Tibial artery (tissue), 4 donors: ENCODE results near the gene ACTN4.
A peak's percentile ranks its signal among the peaks of the same experiment; 100 is the strongest.

Experiments used
- DNase-seq, 2 donors: peaks; one replicate each; pipeline ENCODE4 v3.0.0-alpha.2; 2019
- H3K27ac ChIP-seq, 2 donors: fragments of 200-600 bp; sonication (generic) in 1 of 2; 1 replicate in 1 of 2; 2 replicates in 1 of 2; pipeline ENCODE4 v1.5.1; 2018 to 2019; ENCODE audit warnings: mild to moderate bottlenecking in 1 of 2
- H3K27me3 ChIP-seq, 2 donors: fragments of 200-600 bp; sonication (generic) in 1 of 2; one replicate each; pipeline versions ENCODE4 v1.5.1 to v1.6.0; 2016 to 2019
- H3K36me3 ChIP-seq, 3 donors: fragments of 200-600 bp; sonication (generic) in 2 of 3; one replicate each; pipeline ENCODE4 v1.5.1; 2016 to 2019; ENCODE audit warnings: mild to moderate bottlenecking in 2 of 3
- H3K4me1 ChIP-seq, 4 donors: fragments of 200-600 bp; sonication (generic) in 2 of 4; 1 replicate in 3 of 4; 2 replicates in 1 of 4; pipeline ENCODE4 v1.5.1; 2016 to 2019
- H3K4me3 ChIP-seq, 2 donors: fragments of 200-600 bp; sonication (generic) in 1 of 2; 1 replicate in 1 of 2; 2 replicates in 1 of 2; pipeline ENCODE4 v1.5.1; 2018 to 2019; ENCODE audit warnings: mild to moderate bottlenecking in 2 of 2
- H3K9me3 ChIP-seq, 3 donors: fragments of 200-600 bp; sonication (generic) in 1 of 3; one replicate each; pipeline ENCODE4 v1.5.1; 2016 to 2019
- intact Hi-C: fragments of 100-400 bp; cut with DNase I; formaldehyde crosslinking; loops from one replicate; pipeline ENCODE4 v1.15.0; 2023; ENCODE audit warnings: low total_unique reads
- TF ChIP-seq, protein P1 (sequence below), 2 experiments: fragments of 200-600 bp in 1 of 2; fragments of 450-650 bp in 1 of 2; IDR thresholded peaks; one replicate each; pipeline ENCODE4 v1.5.1; 2017 to 2019; ENCODE audit warnings: antibody characterized with exemption in 2 of 2, mild to moderate bottlenecking in 1 of 2, moderate library complexity in 1 of 2

The ACTN4 gene

DNA sequence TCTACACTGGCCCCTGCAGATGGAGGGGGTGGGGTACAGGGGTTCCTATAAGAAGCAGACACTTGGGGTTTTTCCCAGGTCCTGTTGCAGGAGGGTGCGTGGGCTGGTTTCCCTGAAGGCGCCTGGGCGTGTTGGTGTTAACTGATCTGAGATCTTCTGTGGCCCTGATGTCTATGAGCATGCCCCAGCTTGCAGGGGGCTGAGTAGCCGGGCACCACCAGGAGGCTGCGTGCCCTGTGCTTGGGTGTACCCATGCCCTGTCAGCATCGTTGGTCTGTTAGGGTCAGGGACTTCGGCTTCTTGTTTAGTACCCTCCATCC lies 51.5 kb downstream of the ACTN4 start:
- Histone ChIP-seq H3K9me3 (no peaks in the 10 kb centered on the region), H3K27ac (peak overlapping the region; percentile 91 to 94), H3K4me1 (peaks cover 11 to 100% (median 95%) of the 10 kb centered on the region in 4 donors), H3K4me3 (no peak overlapping the region), H3K27me3 (no peaks in the 10 kb centered on the region), H3K36me3 (peaks cover 25 to 49% (median 42%) of the 10 kb centered on the region in 3 donors)
- TF ChIP-seq, protein P1, sequence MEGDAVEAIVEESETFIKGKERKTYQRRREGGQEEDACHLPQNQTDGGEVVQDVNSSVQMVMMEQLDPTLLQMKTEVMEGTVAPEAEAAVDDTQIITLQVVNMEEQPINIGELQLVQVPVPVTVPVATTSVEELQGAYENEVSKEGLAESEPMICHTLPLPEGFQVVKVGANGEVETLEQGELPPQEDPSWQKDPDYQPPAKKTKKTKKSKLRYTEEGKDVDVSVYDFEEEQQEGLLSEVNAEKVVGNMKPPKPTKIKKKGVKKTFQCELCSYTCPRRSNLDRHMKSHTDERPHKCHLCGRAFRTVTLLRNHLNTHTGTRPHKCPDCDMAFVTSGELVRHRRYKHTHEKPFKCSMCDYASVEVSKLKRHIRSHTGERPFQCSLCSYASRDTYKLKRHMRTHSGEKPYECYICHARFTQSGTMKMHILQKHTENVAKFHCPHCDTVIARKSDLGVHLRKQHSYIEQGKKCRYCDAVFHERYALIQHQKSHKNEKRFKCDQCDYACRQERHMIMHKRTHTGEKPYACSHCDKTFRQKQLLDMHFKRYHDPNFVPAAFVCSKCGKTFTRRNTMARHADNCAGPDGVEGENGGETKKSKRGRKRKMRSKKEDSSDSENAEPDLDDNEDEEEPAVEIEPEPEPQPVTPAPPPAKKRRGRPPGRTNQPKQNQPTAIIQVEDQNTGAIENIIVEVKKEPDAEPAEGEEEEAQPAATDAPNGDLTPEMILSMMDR (IDR thresholded peaks at IDR 0.05) = no peak
- intact Hi-C loops = no loop called here
- no peak for DNase-seq

DNA sequence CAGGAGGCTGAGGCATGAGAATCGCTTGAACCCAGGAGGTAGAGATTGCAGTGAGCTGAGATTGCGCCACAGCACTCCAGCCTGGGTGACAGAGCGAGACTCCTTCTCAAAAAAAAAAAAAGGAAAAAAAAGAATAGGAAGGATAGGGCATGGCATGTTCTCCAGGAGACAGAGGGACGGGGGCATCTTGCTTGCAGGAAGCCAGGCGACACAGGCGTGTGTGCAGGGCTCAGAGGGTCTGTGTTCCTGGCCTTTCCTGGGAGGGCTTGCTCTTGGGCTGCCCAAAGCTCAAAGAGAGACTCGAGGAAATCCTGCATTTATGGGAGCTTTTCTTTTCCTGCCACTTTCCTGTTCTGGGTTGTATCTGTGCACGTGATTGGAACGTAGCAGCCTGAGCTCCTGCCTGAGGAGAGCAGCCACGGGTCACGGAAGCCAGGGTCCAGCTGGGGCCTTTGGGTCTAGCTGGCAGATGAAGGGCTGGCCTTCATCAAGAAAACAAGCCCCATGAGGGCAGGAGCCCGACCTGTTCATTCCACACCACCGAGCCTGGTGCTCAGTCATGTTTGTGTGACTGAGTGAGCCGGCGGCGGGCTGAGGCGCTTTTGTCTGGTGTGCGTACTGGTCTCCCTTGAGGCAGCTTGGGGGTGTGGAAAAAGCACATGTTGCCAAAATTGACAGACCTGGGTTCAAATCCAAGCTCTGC lies 52.3 kb downstream of the ACTN4 start:
- DNase-seq = no peak
- Histone ChIP-seq H3K9me3 (no peaks in the 10 kb centered on the region), H3K4me1 (peaks cover 8 to 100% (median 92%) of the 10 kb centered on the region in 4 donors), H3K4me3 (no peak overlapping the region), H3K27me3 (no peaks in the 10 kb centered on the region), H3K27ac (peak overlapping the region; percentile 91 to 94), H3K36me3 (peaks cover 33 to 57% (median 50%) of the 10 kb centered on the region in 3 donors)
- intact Hi-C loops = no loop called here
- TF ChIP-seq, protein P1 (IDR thresholded peaks at IDR 0.05) = no peak

DNA sequence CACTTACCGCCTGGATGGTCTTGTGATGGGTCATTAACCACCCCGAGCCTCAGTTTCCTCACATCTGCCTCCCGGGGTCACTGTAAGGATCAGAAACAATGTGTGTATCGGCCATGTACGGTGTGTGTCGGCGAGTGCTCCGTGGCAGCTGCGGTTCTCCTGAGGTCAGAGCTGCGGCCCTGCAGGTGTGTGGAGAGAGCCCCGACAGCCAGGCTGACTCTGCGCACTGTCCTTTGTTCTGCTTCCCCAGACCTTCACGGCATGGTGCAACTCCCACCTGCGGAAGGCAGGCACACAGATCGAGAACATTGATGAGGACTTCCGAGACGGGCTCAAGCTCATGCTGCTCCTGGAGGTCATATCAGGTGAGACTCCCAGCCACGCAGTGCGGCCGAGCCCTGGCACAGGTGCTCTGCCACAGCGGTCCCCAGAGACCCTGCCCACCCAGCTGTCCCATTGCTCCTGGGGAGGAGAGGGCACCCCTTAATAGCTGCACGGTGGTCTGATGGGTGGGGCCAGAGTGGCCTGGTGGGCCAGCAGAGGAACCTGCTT lies 53.0 kb downstream of the ACTN4 start:
- Histone ChIP-seq H3K36me3 (peaks cover 39 to 63% (median 57%) of the 10 kb centered on the region in 3 donors), H3K4me3 (no peak overlapping the region), H3K27ac (peak overlapping the region; percentile 91 to 94), H3K4me1 (peaks cover 4 to 100% (median 91%) of the 10 kb centered on the region in 4 donors), H3K9me3 (no peaks in the 10 kb centered on the region), H3K27me3 (no peaks in the 10 kb centered on the region)
- TF ChIP-seq, protein P1 (IDR thresholded peaks at IDR 0.05) = no peak
- intact Hi-C loops = no loop called here
- no peak for DNase-seq

DNA sequence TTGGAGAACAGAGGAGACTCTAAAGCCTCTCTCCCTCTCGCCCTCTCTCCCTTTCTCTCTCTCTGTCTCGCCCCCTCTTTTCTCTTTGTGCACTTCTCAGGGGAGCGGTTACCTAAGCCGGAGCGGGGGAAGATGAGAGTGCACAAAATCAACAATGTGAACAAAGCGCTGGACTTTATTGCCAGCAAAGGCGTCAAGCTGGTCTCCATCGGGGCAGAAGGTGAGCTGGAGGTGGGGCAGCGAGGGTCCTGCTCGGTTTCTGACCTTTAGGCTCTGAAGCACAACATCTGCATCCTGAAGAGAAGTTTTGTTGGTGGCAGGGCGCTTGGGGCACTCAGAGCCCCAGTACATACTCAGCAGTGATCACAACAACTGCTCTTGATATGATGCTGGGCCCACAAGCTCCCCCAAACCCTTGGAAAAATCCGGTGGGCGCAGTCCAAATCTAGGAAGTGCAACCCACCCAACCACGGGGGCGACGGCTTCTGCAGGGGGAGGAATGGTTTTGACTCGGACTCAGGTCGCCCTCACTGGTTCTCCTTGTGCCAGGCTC lies 53.5 kb downstream of the ACTN4 start:
- Histone ChIP-seq H3K4me3 (no peak overlapping the region), H3K27me3 (no peaks in the 10 kb centered on the region), H3K27ac (peak overlapping the region; percentile 91 to 94), H3K36me3 (peaks cover 44 to 69% (median 62%) of the 10 kb centered on the region in 3 donors), H3K9me3 (no peaks in the 10 kb centered on the region), H3K4me1 (peaks cover 4 to 100% (median 91%) of the 10 kb centered on the region in 4 donors)
- no peak for DNase-seq
- intact Hi-C loops = no loop called here
- TF ChIP-seq, protein P1 (IDR thresholded peaks at IDR 0.05) = no peak

DNA sequence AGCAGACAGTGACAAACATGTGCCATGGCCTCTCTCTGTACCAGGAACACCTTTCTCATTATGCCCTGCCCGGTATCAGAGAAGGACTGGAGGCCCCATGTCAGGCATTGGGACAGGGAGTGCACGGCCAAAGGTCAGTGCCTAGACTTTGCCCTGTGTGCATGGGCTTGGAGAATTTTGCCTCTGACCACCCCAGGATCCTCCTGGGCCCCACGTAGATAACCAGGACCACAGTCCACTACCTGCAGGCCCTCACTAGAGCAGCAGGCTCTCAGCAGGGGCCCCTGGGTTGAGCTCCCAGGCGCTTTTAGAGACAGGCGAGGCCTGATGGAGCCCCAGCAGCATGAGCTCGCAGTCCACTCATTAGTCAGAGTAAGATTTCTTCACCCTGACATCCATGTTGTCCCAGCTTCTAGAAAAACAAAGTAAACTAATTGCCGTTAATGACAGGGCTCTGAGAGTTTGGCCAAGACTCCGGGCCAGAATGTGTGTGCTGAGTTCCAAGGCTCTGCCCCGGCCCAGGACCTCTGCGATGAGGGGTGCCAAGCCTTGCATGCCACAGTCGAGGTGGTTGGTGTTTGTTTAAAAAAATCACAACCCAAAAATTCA lies 54.1 kb downstream of the ACTN4 start:
- peak overlapping the region; percentile 91 to 94 for H3K27ac ChIP-seq
- no peaks in the 10 kb centered on the region for H3K9me3 ChIP-seq
- DNase-seq = peak; percentile 41 to 84
- intact Hi-C loops = no loop called here
- H3K27me3 ChIP-seq = no peaks in the 10 kb centered on the region
- H3K36me3 ChIP-seq = peaks cover 50 to 75% (median 68%) of the 10 kb centered on the region in 3 donors
- peaks cover 4 to 100% (median 91%) of the 10 kb centered on the region in 4 donors for H3K4me1 ChIP-seq
- TF ChIP-seq, protein P1 (IDR thresholded peaks at IDR 0.05) = no peak
- no peak overlapping the region for H3K4me3 ChIP-seq
